ENCODE measurements around the gene EGFL6. TPM values are rescaled to one million over a fixed set of nuclear protein-coding genes. Genes with fewer than 3 reads are reported as not detected.

EGFL6 gene
- total and polyA plus RNA-seq, 9 donors = 0.12 to 1.3 (median 0.34) TPM; not detected in 4

- 92 to 100% (median 95%) methylated on average over 1 of the region's 1 CpG for WGBS, 3 donors
- H3K27me3 ChIP-seq = no peaks in the 10 kb centered on the region
- H3K9me3 ChIP-seq = no peaks in the 10 kb centered on the region
- intact Hi-C loops (cut with DNase I) = loop anchor here in 1 of 4 donors (10.0 kb wide), 1 partner anchor 84 kb away; the partner anchor contains the start of genes OFD1 and TRAPPC2
- DNase-seq = no peak
- TF ChIP-seq EP300 (IDR thresholded peaks at IDR 0.05) = no peak
- TF ChIP-seq POLR2A (IDR thresholded peaks at IDR 0.05) = no peak
- no peak for TF ChIP-seq CTCF (IDR thresholded peaks at IDR 0.05)
- H3K4me3 ChIP-seq = no peak overlapping the region
- H3K4me1 ChIP-seq (ENCODE audit: insufficient read depth) = peaks cover 4% of the 10 kb centered on the region
- no peak overlapping the region for H3K27ac ChIP-seq
- no peaks in the 10 kb centered on the region for H3K36me3 ChIP-seq
Observed at GRCh38 chrX:13650318-13650717, 80.9 kb downstream of the EGFL6 start.

GRCh38 chrX:13651150-13651549, 81.7 kb downstream of the EGFL6 start:
- Histone ChIP-seq H3K27ac (no peak overlapping the region), H3K27me3 (no peaks in the 10 kb centered on the region), H3K4me3 (no peak overlapping the region), H3K36me3 (no peaks in the 10 kb centered on the region), H3K9me3 (no peaks in the 10 kb centered on the region), H3K4me1 (ENCODE audit: insufficient read depth) (peaks cover 4% of the 10 kb centered on the region)
- WGBS, 3 donors = 56 to 67% (median 66%) methylated on average over 3 of the region's 3 CpGs
- TF ChIP-seq EP300 (IDR thresholded peaks at IDR 0.05) (no peak), CTCF (IDR thresholded peaks at IDR 0.05) (no peak), POLR2A (IDR thresholded peaks at IDR 0.05) (no peak)
- no peak for DNase-seq
- intact Hi-C loops (cut with DNase I) = loop anchor here in 1 of 4 donors (10.0 kb wide), 1 partner anchor 84 kb away; the partner anchor contains the start of genes OFD1 and TRAPPC2

- Histone ChIP-seq H3K4me1 (ENCODE audit: insufficient read depth) (peaks cover 4% of the 10 kb centered on the region), H3K9me3 (no peaks in the 10 kb centered on the region), H3K27ac (peak overlapping the region in 1 of 2 donors; percentile 38), H3K4me3 (peak overlapping the region; percentile 45), H3K36me3 (no peaks in the 10 kb centered on the region), H3K27me3 (no peaks in the 10 kb centered on the region)
- DNase-seq = no peak
- intact Hi-C loops (cut with DNase I) = loop anchor here in 1 of 4 donors (10.0 kb wide), 1 partner anchor 82 kb away; the partner anchor contains the start of genes OFD1 and TRAPPC2
- TF ChIP-seq POLR2A (IDR thresholded peaks at IDR 0.05) (no peak), CTCF (IDR thresholded peaks at IDR 0.05) (no peak), EP300 (IDR thresholded peaks at IDR 0.05) (no peak)
- WGBS, 3 donors = 6 to 15% (median 10%) methylated on average over 7 of the region's 7 CpGs
Observed at GRCh38 chrX:13652287-13652793, 82.9 kb downstream of the EGFL6 start.

- WGBS, 3 donors = 0 to 3% (median 1%) methylated on average over 52 to 54 of the region's 54 CpGs
- H3K9me3 ChIP-seq = no peaks in the 10 kb centered on the region
- H3K27me3 ChIP-seq = no peaks in the 10 kb centered on the region
- DNase-seq = peak; percentile 97 to 99 (median 98)
- H3K4me3 ChIP-seq = peak within 1 kb of the TSS; percentile 59
- H3K4me1 ChIP-seq (ENCODE audit: insufficient read depth) = peaks cover 4% of the 10 kb centered on the region
- intact Hi-C loops (cut with DNase I) = loop anchor here in 1 of 4 donors (10.0 kb wide), 1 partner anchor 82 kb away; the partner anchor contains the start of genes OFD1 and TRAPPC2
- no peaks in the 10 kb centered on the region for H3K36me3 ChIP-seq
- TF ChIP-seq EP300 (IDR thresholded peaks at IDR 0.05) (no peak), POLR2A (IDR thresholded peaks at IDR 0.05) (peak; percentile 81), CTCF (IDR thresholded peaks at IDR 0.05) (peak in 1 of 3 donors; percentile 21)
- H3K27ac ChIP-seq = peak within 1 kb of the TSS; percentile 59 to 87
Observed at GRCh38 chrX:13652850-13653693, 83.7 kb downstream of the EGFL6 start, which contains the start of gene TCEANC. TSS of gene TCEANC (plus strand) at chrX:13653141. CDS start at chrX:13662509, 9,368 bp downstream.
